CD4-positive, alpha-beta T cell treated with Interleukin-17A for 1 hour (primary cell): ENCODE results near the gene GARIN5B.

Source experiments
- DNase-seq: peaks from one replicate; pipeline ENCODE4 v3.0.0-alpha.2; 2020

GARIN5B gene

GRCh38 chr19:55387736-55388497 lies 24.9 kb upstream of the GARIN5B start:
- no peak for DNase-seq

- DNase-seq, result peak; percentile 23
These were observed 23.5 kb upstream of the GARIN5B start for GRCh38 chr19:55386493-55386971.

GRCh38 chr19:55385724-55386492 lies 22.8 kb upstream of the GARIN5B start, which contains the start of gene RPL28:
TSS of gene RPL28 (plus strand) at chr19:55385932. CDS start at chr19:55386358, 426 bp downstream.
- DNase-seq, result peak; percentile 99

GRCh38 chr19:55384920-55385723 lies 22.1 kb upstream of the GARIN5B start:
- peak; percentile 97 for DNase-seq

- DNase-seq, result peak; percentile 37
These were observed 21.3 kb upstream of the GARIN5B start, which contains the start of gene TMEM238 for GRCh38 chr19:55384131-55384919. TSS of gene TMEM238 (minus strand) at chr19:55384292. CDS start at chr19:55384259, 33 bp downstream.

- peak; percentile 52 for DNase-seq
These were observed 20.4 kb upstream of the GARIN5B start for GRCh38 chr19:55383279-55384130.

GRCh38 chr19:55382522-55383054 lies 19.5 kb upstream of the GARIN5B start:
- no peak for DNase-seq

- DNase-seq, result no peak
These were observed 19.0 kb upstream of the GARIN5B start for GRCh38 chr19:55382013-55382412.

GRCh38 chr19:55379174-55379573 lies 16.1 kb upstream of the GARIN5B start:
- DNase-seq, result no peak

GRCh38 chr19:55377356-55378131 lies 14.5 kb upstream of the GARIN5B start:
- DNase-seq, result no peak

GRCh38 chr19:55376241-55376933 lies 13.3 kb upstream of the GARIN5B start, which contains the start of gene TMEM190:
TSS of gene TMEM190 (plus strand) at chr19:55376826. CDS start at chr19:55376854, 28 bp downstream.
- DNase-seq, result no peak

- DNase-seq, result no peak
These were observed 11.1 kb upstream of the GARIN5B start for GRCh38 chr19:55373993-55374757.

GRCh38 chr19:55373306-55373992 lies 10.4 kb upstream of the GARIN5B start:
- DNase-seq, result no peak

- no peak for DNase-seq
These were observed 9.4 kb upstream of the GARIN5B start for GRCh38 chr19:55372316-55373081.

- DNase-seq, result no peak
These were observed 7.4 kb upstream of the GARIN5B start, which contains the start of gene IL11 for GRCh38 chr19:55370305-55370988. TSS of gene IL11 (minus strand) at chr19:55370463. CDS start at chr19:55370310, 153 bp downstream.

- DNase-seq, result peak; percentile 48
These were observed 6.7 kb upstream of the GARIN5B start for GRCh38 chr19:55369653-55370304.
